Ovary (tissue), 9 donors: ENCODE data around the gene PLPP2. TPM values are rescaled to one million over a fixed set of nuclear protein-coding genes. Genes with fewer than 3 reads are reported as not detected.

Experiments used
- DNase-seq, 5 donors: peaks; one replicate each; pipeline ENCODE4 v3.0.0-alpha.2; 2019 to 2020
- H3K27ac ChIP-seq, 2 donors: fragments of 200-600 bp; one replicate each; pipeline versions ENCODE4 v1.5.1 to v1.8.0; 2019 to 2022
- H3K27me3 ChIP-seq: fragments of 200-600 bp; one replicate; pipeline ENCODE4 v1.8.0; 2022
- H3K36me3 ChIP-seq: fragments of 200-600 bp; sonication (generic); one replicate; pipeline ENCODE4 v1.5.1; 2019
- H3K4me1 ChIP-seq: one replicate; pipeline ENCODE4 v1.8.1; 2013; ENCODE audit warnings: mild to moderate bottlenecking, moderate library complexity; ENCODE audit not compliant: insufficient read depth
- H3K4me3 ChIP-seq: fragments of 200-600 bp; sonication (generic); one replicate; pipeline ENCODE4 v1.5.1; 2017
- H3K9me3 ChIP-seq, 2 donors: fragments of 200-600 bp in 1 of 2; sonication (generic) in 1 of 2; one replicate each; pipeline versions ENCODE4 v1.5.1 to v1.8.1; 2013 to 2019; ENCODE audit warnings: mild to moderate bottlenecking in 1 of 2, moderate library complexity in 1 of 2
- EP300 ChIP-seq: sonication (generic); formaldehyde crosslinking; IDR thresholded peaks from one replicate; pipeline ENCODE4 v1.6.1; 2017; ENCODE audit warnings: antibody characterized with exemption
- POLR2A ChIP-seq: fragments of 450-650 bp; IDR thresholded peaks from one replicate; pipeline ENCODE4 v1.6.1; 2017; ENCODE audit warnings: antibody characterized with exemption, mild to moderate bottlenecking, moderate library complexity
- WGBS, 3 donors: extraction: QIAGEN DNeasy Blood & Tissue Kit in 1 of 3; methylation state at CpG; one replicate each; pipeline versions ENCODE4 v1.1.5 to v1.1.7; 2013 to 2017; 5-methylcytosine and 5-hydroxymethylcytosine counted together
- intact Hi-C, 4 donors: fragments of 100-400 bp; cut with DNase I; formaldehyde crosslinking; loops; one replicate each; pipeline versions ENCODE4 v1.11.0 to v1.15.1; 2022 to 2023
- polyA plus RNA-seq, 2 donors: library from polyadenylated mRNA; stranded (reverse); fragments of 200-250 nt in 1 of 2; fragments of 350-450 nt in 1 of 2; fragmentation: Illumina TruSeq in 1 of 2; extraction: RNeasy Lipid Tissue Mini Kit (QIAGEN cat#74804) in 1 of 2; gene quantifications; one replicate each; pipeline ENCODE4 v1.2.3, GENCODE V29; 2013 to 2014
- total RNA-seq, 7 donors: library from RNA; depleted of rRNA in 2 of 7; stranded (reverse); fragments of >200 nt in 2 of 7; fragmentation: NEBNext Ultra II Directional in 3 of 7; extraction: Animal tissue kit (Norgen Biotek cat#: 25700) in 3 of 7; gene quantifications; one replicate each; pipeline versions ENCODE4 v1.1.0 to v1.2.4, GENCODE V29; 2016 to 2023
- TF ChIP-seq, protein P1 (sequence below), 3 donors: fragments of 450-650 bp in 2 of 3; fragments of 200-600 bp in 1 of 3; IDR thresholded peaks; one replicate each; pipeline versions ENCODE4 v1.5.1 to v1.8.0; 2016 to 2022; ENCODE audit warnings: antibody characterized with exemption in 3 of 3, mild to moderate bottlenecking in 1 of 3
- donor health status: DM: no; HTN: no; CAD: no; lungs with moderate emphysema.
- donor health status: DM: no; HTN: no; CAD: no.
- donor health status: Bipolar disorder and iron deficiency.
- donor health status: DM: yes; HTN: yes; CAD: no.
- donor health status: DM: no; HTN: no; CAD: no.
- donor health status: DM: yes; HTN: yes; CAD: no.

The PLPP2 gene
- total and polyA plus RNA-seq, 9 donors = 0.68 to 75.0 (median 5.9) TPM

DNA sequence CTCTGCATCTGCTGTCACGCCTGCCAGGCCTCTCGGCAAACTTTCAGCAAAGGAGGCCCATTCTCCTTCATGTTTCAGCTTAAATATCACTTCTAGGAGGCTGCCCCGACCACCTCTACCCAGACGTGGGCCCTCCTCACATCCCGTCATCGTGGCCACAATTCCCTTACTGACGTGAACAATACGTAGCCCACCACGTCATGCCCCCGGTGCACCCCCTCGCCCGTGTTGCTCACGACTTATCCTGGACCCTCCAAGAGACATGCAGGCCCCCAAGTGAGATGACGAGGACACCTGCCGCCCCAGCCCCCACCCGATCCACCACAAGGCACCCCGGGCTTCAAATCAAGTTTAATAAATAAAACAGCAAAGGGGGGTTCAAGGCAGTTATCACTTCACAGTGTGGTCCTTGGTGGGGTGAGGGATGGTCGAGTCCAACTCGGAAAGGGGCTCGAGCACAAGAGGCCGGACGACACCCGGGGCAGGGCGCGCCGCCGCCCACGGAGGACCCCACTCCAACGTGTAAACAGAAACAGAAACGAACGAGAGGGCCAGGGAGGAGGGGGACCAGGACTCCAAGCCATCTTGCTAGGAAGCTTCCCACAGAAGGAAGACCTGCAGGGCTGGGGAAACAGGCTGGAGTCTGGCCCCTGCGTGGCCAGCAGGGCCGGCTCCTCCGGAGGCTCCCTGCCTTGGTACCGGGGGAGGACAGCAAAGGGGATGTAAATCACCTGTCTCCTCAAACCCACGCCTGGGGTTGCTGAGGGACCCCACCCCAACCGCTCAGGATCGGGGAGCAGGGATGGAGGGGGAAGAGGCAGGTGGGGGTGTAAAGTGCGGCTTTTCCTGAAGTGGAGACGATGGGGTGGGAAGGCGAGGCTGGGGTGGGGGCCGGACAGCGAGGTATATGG is 14.3 kb upstream of the PLPP2 start:
- no peaks in the 10 kb centered on the region for H3K27me3 ChIP-seq
- no peak overlapping the region for H3K27ac ChIP-seq
- H3K4me3 ChIP-seq = no peak overlapping the region
- H3K36me3 ChIP-seq = no peaks in the 10 kb centered on the region
- no peak for DNase-seq
- no peaks in the 10 kb centered on the region for H3K9me3 ChIP-seq
- no peaks in the 10 kb centered on the region for H3K4me1 ChIP-seq
- WGBS, 3 donors = 85 to 88% (median 87%) methylated on average over 43 of the region's 43 CpGs
- intact Hi-C loops = no loop called here
- no peak for TF ChIP-seq EP300
- TF ChIP-seq POLR2A = no peak
- TF ChIP-seq, protein P1, sequence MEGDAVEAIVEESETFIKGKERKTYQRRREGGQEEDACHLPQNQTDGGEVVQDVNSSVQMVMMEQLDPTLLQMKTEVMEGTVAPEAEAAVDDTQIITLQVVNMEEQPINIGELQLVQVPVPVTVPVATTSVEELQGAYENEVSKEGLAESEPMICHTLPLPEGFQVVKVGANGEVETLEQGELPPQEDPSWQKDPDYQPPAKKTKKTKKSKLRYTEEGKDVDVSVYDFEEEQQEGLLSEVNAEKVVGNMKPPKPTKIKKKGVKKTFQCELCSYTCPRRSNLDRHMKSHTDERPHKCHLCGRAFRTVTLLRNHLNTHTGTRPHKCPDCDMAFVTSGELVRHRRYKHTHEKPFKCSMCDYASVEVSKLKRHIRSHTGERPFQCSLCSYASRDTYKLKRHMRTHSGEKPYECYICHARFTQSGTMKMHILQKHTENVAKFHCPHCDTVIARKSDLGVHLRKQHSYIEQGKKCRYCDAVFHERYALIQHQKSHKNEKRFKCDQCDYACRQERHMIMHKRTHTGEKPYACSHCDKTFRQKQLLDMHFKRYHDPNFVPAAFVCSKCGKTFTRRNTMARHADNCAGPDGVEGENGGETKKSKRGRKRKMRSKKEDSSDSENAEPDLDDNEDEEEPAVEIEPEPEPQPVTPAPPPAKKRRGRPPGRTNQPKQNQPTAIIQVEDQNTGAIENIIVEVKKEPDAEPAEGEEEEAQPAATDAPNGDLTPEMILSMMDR (IDR thresholded peaks at IDR 0.05) = no peak

DNA sequence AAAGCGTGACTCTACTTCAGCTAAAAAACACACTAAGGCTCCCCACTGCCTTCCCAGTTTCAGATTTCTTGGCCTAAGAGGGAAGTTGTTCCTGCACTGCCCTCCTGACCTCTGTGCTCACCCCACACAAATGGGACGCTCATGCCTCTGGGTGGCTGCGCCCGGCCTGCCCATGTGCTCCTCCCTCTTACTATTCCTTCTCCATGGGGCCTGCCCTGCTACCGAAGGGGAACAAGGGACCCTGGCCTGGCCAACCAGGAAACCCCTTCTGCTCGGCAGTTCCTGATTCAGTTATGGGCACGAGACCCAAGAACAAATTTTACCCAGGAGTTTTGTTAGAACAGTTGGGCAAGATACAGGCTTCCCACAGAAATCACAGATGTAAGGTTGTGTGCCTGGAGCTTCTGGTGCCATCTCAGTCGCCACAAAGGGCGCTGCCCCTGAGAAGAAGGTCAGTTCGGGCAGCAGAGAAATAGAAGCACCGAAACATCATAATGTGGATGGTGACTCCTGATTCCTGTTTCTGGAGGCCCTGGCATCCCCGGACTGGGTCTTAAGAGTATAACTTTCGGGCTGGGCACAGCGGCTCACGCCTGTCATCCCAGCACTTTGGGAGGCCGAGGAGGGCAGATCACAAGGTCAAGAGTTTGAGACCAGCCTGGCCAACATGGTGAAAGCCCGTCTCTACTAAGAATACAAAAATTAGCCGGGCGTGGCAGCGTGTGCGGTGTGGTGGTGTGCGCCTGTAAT is 5.4 kb upstream of the PLPP2 start:
- Histone ChIP-seq H3K9me3 (no peaks in the 10 kb centered on the region), H3K27ac (no peak overlapping the region), H3K36me3 (no peaks in the 10 kb centered on the region), H3K27me3 (no peaks in the 10 kb centered on the region), H3K4me1 (peaks cover 2% of the 10 kb centered on the region), H3K4me3 (no peak overlapping the region)
- 85 to 88% (median 86%) methylated on average over 22 of the region's 22 CpGs for WGBS, 3 donors
- DNase-seq = no peak
- TF ChIP-seq POLR2A (no peak), EP300 (no peak)
- TF ChIP-seq, protein P1 (IDR thresholded peaks at IDR 0.05) = no peak
- intact Hi-C loops = no loop called here

DNA sequence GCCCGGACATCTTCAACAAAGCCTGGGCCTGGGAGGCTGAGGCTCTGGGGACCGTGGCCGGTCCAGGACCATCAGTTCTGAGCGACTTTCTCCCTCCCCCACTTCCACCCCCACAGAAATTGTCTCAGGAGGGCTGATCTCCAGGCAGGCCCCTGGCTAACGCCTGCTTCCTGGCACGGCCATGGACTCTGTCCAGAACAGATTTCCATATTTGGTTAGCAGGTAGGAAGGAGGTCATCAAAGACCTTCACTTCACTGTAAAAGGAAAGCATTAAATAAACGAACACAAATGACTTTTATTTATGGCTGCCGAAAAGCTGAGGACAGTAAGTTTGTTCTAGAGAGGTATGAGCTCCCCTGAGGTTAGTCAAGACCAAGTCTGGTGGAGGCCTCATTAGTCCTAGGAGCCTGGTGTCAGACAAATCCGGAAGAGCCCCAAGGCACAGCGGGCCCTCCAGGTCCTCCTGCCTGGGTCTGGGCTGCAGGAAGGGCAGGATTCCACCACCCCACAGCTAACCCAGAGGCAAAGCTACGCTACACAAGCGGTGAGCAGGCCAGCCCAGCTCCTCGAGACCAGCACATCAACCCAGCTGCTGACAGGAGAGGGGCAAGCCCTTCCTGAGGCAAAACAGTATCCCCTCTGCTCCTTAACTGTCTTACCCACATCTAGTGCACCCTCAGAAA is 4.6 kb upstream of the PLPP2 start:
- H3K27me3 ChIP-seq = no peaks in the 10 kb centered on the region
- H3K4me3 ChIP-seq = no peak overlapping the region
- H3K27ac ChIP-seq = no peak overlapping the region
- peaks cover 2% of the 10 kb centered on the region for H3K4me1 ChIP-seq
- DNase-seq = no peak
- intact Hi-C loops = no loop called here
- no peaks in the 10 kb centered on the region for H3K36me3 ChIP-seq
- TF ChIP-seq EP300 (no peak), POLR2A (no peak)
- TF ChIP-seq, protein P1 (IDR thresholded peaks at IDR 0.05) = no peak
- 39 to 64% (median 57%) methylated on average over 13 of the region's 13 CpGs for WGBS, 3 donors
- H3K9me3 ChIP-seq = no peaks in the 10 kb centered on the region

DNA sequence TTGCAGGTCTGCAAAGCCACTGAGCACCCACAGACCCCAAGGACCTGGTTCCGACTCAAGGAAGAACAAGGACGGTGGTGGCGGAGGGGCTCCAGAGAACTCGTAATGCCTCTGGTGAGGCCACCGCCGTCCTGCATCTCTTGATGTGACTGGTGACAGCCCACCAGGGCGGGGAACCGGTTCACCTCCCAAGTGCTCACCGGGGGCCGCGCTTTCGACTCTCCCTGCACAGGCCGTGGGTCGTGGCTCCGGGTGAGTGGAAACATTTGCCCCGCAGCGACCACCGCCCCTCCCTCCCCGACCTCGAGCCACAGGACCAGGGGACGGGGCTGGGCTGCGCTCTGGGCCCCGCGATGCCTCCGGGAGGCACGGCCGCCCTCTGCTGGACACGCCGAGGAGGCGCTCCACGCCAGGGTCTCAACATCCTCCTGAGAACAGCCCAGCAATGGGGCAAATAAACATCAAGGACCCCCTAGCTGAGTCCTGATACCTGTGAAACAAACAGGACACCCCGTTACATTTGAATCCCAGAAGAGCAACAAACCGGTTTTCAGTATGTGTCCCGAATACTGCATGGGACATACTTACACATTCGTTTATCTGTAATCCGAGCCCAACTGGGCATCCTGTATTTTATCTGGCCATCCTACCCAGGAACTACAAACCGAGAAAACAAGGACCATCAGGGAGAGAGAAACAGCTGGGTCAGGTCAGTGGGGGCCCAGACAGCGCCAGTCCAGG is 3.9 kb upstream of the PLPP2 start:
- peak overlapping the region; percentile 29 for H3K4me3 ChIP-seq

More for the DNA sequence above, 3.9 kb upstream of the PLPP2 start:
- H3K4me1 ChIP-seq = peaks cover 2% of the 10 kb centered on the region
- no peak for DNase-seq
- no peaks in the 10 kb centered on the region for H3K27me3 ChIP-seq
- WGBS, 3 donors = 8 to 11% (median 9%) methylated on average over 37 to 38 of the region's 38 CpGs
- H3K36me3 ChIP-seq = no peaks in the 10 kb centered on the region
- intact Hi-C loops = no loop called here
- H3K27ac ChIP-seq = no peak overlapping the region
- TF ChIP-seq, protein P1 (IDR thresholded peaks at IDR 0.05) = peak; percentile 18 to 48 (median 21)
- TF ChIP-seq POLR2A = no peak
- TF ChIP-seq EP300 = no peak
- no peaks in the 10 kb centered on the region for H3K9me3 ChIP-seq
